HG02840 (cell line): ENCODE data around the gene DNAH17.
A peak's percentile ranks its signal among the peaks of the same experiment; 100 is the strongest.
"Not testable (repeated sequence)": the region's sequence is repeated elsewhere in the genome, so short reads cannot be mapped to it uniquely, and the experiment has no call there.

Experiments
- ATAC-seq: cut with Tn5 transposase; IDR thresholded peaks from one replicate; pipeline ENCODE4 v1.9.1; 2021; ENCODE audit warnings: mild to moderate bottlenecking, moderate library complexity, moderate number of reproducible peaks; ENCODE audit not compliant: unreplicated experiment, low FRiP score

The DNAH17 gene

DNA sequence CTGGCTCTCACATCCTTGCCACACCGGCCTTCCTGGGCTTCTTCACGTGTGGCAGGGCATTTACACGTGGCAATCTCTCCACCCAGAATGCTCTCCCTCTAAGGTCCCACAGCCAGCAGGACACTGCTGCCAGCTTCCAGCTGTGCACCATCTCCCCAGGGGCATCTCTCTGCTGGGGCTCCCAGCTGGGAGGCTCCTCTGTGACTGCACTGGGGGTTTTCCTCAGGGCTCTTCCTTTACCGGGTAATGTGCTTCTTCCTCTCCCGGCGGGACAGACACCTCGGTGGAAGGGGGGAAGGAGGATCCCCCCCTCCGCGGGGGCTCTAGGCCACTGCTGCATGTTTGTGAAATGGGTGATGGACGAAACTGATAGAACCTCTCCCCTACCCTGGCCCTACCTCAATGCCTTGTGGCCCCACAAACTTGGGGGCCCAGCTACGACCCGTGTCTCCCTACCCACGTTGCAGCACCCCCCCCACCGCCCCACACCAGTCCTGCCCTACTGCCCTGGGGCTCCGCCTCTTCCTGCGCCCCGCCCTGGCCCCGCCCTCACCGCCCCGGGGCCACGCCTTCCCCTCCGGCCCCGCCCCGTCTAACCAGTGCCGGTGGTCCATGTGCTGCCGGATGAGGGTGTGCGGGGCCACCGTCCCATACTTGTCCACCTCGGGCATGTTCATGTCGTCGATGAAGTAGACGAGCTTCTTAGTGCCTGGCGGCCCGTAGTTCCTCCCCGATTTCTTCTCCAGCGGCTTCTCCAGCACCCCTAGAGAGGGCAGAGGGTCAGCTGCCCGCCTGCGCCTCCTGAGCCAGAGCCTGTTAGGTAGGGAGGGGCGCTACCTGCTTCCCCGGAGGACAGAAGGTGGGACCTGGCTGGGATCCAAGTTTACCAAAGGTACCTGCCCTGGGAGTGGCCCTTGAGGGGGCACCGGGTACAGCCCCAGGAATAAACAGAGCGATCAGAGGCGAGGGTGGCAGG lies 92.6 kb downstream of the DNAH17 start:
- no peak for ATAC-seq

DNA sequence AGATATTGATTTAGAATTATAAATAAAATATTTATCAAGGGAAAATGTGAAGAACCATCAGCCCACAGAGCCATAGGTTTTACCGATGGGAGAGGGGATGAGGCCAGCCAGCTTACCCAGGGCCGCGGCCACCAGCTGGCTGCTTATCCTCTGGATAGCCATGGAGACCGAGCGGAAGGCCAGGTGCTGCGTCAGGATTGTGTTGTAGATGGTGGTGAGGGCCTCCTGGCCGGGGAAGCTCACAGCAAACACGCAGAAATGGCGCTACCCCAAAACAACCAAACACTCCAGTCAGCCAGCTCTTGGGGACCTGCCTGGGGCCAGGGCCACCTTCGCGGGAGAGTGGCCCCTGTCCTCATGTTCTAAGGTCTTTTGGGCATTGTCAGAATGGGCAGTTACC lies 97.8 kb downstream of the DNAH17 start:
- ATAC-seq = no peak

DNA sequence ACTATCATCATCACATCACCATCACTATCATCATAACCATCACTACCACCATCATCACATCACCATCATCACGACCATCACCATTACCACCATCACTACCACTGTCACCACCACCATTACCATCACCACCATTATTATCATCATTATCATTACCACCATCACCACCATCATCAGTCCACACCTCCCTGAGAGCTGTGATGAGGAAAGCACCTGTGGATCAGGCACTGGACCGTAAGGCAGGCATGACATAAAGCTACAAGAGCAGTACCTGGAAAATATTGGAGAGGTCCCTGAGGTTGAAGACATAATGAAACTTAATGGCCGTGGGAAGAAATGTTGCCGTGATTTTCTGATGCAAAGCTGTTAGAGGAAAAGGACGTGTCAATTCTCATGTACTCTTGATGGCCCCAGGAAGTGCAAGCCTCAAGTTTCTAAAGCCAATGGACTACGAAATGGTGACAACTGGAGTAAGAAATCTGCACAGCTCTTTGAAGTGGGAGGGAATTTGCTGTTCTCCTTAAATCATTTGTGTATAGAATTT lies 98.4 kb downstream of the DNAH17 start:
- no peak for ATAC-seq

DNA sequence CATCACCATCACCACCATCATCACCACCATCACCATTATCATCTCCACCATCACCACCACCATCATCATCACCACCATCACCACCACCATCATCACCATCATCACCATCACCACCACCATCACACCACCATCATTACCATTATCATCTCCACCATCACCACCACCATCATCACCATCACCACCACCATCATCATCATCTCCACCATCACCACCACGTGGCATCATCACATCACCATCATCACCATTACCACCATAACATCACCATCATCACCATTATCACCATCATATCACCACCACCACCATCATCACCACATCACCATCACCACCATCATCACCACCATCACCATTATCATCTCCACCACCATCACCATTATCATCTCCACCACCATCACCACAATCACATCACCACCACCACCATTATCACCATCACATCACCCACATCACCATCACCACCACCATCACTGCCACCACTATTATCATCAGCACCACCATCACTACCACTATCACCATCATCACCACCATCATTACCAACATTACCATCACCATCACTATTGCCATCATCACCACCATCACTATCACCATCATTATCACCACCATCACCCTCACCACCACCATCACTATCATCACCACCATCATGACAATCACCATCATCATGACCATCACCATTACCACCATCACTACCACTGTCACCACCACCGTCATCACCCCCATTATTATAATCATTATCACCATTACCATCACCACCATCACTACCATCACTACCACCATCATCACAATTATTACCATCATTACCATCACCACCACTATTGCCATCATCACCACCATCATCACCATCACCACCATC lies 99.1 kb downstream of the DNAH17 start:
- ATAC-seq = no peak

DNA sequence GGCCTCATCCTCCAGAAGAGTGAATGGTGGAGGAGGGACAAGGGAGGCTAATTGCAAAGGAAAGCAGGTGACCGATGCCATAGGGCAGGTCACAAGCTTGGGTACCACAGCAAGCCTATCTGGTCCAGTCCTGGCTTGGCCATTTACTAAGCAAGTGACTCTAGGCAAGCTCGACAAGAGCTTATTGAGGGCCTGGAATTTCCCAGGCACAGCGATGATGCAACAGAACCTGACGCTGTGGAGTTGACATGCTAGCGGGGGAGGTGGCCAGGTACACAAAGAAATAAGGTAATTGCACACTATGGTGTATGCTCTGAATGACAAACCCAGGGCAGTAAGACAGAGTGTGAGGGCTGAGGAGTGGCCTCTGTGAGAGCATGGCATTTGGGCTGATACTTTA lies 100.2 kb downstream of the DNAH17 start:
- no peak for ATAC-seq

DNA sequence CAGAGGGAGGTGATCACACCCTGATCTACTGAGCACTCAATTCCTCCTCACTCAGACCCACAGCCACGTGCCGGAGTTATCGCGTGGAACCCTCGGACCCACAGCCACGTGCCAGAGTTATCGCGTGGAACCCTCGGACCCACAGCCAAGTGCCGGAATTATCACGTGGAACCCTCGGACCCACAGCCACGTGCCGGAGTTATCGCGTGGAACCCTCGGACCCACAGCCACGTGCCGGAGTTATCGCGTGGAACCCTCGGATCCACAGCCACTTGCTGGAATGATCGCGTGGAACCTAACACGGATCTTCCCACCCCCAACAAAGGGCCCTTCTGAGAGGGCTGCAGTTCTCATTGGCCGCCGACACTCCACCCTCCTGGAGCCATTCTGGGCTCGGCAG lies 101.0 kb downstream of the DNAH17 start:
- ATAC-seq = no peak

DNA sequence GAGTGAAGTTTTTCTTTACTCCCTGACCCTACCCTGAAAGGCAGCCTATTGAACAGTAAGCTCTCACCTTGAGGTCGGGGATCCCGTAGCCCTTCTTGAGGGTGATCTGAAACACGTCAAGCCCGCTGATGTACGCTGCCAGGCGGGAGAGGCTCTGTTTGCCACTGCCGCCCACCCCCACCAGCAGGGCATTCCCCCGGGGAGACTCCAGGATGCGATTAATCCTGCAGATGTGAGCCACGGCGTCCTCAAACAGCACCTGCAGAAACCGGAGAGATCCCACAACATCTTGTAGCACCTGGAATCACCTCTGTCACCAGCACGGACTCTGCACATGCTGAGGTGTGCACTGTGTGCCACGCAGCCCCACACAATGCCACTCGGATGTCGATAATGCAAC lies 102.0 kb downstream of the DNAH17 start:
- no peak for ATAC-seq

DNA sequence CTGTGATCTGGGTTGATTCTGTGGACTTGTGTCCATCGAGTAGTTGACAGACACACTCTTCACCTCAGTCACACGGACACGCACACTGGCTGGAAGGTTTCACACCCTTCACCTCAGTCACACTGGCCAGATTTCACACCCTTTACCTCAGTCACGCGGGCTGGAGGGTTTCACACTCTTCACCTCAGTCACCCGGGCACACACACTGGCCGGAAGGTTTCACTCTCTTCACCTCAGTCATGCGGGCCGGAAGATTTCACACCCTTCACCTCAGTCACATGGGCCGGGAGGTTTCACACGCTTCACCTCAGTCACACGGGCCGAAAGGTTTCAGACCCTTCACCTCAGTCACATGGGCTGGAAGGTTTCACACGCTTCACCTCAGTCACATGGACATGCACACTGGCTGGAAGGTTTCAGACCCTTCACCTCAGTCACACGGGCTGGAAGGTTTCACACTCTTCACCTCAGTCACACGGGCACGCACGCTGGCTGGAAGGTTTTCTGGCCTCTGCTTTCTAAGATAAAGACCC lies 102.5 kb downstream of the DNAH17 start:
- ATAC-seq = peak; percentile 62

DNA sequence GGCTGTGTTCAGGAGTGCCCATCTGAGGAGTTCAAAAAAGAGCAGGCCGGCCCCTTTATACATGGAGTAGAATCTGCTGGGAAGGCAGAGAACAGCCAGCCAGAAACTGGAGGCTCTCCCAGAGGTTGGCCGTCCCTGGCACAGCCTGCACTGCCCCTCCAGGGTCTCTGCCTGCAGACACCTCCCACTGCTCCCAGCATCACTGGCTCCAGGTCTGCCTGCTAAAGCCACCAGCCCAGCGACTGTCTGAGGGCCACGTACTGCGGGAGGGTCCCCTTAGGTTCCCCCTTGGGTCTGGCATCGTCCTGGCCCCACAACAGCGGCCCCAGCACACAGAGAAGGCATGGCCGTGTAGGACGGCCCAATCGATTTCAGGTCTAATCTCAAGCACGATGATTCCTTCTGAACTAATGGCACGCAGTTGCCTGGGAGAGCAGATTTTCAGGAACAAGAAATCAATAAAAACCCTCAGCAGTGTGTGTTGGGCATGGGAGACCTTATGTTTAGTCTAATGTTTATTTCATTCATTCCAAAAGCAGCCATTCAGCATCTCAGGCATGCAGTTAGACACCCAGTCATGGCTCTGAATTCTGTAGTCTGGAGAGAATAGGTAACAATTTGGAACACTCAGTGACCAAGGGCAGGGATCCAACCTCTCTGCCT lies 103.1 kb downstream of the DNAH17 start:
- no peak for ATAC-seq

DNA sequence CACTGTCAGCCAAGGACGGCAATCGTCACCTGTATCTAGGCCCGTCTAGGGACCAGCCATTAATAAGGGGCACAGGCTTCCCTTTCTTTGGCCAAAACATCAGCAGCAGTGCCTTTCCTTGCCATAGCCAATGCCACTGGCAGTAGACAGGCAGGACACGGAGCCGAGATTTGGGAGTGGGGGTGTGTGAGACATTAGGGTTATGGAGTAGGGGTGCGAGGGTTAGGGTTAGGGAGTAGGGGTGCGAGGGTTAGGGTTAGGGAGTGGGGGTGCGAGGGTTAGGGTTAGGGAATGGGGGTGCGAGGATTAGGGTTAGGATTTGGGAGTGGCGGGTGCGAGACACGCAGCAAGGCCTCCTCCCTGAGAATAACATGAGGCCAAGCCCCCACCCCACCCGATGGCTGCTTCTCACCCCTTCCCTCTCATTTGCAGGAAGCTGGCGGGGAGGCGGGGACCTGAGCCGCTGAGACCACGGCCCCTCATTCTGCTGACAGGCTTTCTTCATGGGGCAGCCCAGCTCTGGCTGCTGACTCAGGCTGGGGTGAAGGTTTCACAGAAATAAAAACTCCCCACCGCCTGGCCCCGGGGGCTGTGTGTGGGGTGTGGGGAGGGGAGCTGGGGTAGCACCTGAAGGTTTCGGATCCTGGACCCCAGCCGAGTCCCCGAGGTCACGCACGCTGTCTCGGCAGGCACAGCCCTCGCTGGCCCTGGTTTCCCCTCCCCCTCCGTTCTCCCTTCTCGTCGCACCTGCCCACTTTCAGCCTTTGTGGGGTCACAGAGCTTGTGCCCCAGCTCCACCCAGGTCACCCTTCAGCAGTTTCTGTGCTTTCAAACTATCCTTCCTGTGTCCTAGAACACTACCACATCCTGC lies 104.9 kb downstream of the DNAH17 start:
- no peak for ATAC-seq

DNA sequence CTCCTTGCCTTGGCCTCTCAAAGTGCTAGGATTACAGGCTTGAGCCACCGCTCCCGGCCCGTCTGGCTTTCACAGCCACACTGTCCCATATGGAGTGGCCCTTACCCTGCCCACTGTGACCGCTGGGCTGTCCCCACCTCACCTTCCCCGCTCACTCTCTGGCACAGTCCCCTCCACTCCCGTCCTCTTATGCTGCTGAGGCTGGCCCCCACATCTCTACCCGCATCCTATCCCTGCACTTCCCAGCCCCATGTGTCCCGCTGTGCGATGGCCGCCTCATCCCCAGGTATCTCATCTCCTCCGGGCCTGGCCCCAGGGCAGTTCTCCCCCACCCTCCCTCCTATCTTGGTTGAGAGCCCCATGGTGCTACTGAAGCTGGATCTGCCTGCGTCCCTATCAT lies 105.6 kb downstream of the DNAH17 start:
- no peak for ATAC-seq

DNA sequence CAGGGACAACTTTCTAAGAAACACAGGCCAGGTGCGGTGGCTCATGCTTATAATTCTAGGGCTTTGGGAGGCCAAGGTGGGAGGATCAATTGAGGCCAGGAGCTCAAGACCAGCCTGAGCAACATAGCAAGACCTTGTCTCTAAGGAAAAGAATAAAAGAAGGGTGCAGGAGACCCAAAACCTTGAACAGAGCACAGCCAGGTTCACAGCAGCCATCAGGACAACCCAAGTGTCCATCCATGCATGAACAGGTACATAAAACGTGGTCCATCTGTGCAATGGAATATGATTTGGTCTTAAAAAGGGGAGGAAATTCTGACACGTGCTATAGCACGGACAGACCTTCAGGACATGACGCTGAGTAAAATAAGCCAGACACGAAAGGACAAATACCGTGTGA lies 107.8 kb downstream of the DNAH17 start:
- no peak for ATAC-seq

DNA sequence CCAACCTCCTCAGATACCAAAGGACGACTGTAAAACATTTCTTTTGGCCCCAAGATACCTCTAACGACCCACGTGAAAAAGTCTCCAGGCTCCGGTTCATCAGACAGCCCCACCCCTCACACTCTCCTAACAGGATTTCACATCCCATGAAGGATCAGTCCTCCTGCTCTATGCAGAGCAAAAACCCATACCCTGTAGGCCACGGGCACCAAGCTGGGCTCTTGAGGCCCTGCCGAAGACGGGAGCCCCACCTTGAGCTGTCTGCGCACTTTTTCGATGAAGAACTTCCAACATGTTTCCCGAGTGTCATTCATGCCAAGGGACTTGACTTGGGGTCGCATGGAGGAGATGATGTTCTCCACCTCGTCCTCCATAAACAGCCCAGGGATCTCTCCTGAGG lies 108.8 kb downstream of the DNAH17 start:
- ATAC-seq = no peak

DNA sequence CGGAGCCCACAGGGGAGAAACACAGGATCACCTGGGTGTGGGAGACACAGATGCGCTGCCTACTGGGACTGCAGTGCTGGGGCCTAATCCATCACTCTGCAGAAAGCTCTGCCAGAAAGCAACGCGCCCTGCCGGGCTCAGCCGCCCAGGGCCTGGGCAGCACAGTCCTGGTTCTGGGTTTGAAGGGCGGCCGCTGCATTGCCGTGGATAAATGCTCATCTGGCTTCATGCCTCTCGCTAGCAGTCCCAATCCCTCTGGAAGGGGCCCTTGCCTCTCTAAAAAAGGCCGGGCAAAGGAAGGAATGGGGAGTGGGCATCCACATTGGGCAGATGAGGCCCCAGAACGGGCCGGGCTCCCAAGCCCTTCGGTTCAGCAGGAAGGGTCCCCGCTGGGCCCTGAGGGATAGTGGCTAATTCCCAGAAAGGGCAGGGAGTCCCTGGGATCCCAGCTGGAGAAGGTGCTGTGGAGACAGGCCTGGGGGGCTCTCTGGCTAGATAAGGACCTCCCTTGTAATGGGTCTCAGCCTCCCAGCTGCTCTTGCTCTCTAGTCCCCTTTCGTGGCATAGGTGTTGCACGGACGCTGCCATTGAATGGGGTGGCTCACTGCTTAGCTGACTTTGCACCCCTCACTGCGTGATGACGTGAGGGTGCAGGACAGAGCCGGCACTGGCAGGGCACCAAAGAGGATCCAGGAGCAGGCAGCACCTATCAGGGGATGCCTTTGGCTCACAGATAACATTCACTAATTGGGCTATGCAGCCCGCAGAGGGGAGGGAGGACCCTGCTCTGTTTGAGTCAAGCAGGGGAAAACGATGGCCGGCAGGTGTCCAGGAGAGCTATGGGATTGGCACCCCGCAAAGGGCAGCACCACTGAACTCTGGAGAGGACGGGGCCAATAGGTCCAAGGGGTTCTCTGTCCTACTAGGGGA lies 110.1 kb downstream of the DNAH17 start:
- no peak for ATAC-seq

DNA sequence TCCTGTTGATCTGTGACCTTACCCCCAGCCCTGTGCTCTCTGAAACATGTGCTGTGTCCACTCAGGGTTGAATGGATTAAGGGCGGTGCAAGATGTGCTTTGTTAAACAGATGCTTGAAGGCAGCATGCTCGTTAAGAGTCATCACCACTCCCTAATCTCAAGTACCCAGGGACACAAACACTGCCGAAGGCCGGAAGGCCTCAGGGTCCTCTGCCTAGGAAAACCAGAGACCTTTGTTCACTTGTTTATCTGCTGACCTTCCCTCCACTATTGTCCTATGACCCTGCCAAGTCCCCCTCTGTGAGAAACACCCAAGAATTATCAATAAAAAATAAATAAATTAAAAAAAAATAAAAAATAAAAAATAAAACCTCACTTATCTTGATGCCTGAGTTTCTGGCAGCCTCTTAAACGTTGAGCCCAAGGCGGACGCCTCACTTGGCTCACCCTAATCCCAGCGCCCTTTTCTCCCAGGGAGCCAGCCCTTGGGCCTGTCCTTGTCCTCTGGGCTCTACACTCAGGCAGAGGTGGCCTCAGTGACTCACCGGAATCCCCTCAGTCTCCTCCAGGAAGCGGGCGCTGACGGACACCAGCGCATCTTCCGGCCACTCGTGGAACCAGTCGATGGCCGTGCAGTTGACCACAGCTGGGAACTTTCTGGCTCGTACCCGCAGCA lies 110.9 kb downstream of the DNAH17 start:
- not testable (repeated sequence) for ATAC-seq

DNA sequence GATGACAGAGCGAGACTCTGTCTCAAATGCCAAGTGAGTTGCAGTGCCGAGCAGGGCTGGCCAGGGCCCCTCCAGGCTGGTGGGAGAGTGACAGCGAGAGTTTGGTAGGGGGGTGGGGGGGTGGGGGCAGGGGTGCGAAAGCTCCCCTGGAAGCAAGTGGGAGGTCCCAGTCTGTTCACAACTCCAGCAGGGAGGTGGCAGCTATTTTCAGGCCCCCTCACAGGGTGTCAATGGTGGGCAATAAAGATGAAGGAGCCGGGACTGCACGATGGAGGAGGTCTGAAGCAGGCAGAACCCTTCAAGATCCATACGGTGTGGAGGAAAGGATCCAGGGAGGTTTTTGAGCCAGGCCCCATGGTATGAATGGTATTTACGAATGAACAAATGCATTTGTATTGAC lies 115.0 kb downstream of the DNAH17 start:
- ATAC-seq = no peak

DNA sequence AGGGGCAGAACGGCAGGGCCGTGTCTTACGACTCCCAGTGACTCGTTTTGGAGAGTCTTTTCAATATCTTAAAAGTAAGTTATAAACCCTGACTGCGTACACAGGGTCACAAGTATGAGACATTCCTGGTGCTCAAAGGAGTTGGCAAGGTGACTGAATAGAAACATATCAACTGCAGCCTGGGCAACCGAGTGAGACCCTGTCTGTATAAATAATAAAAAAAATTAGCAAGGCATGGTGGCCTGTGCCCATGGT lies 115.5 kb downstream of the DNAH17 start:
- ATAC-seq = no peak
